K562 (cell line): ENCODE results near the gene LYPD6B. TPM values are rescaled to one million over a fixed set of nuclear protein-coding genes. Genes with fewer than 3 reads are reported as not detected.

Experiments
- ATAC-seq: fragments of 200-7000 bp; cut with Tn5 transposase; 3 replicates; pipeline ENCODE4 v1.9.1; 2020; ENCODE audit warnings: moderate library complexity
- BruUV-seq: library from RNA; stranded (reverse); fragments of 400-500 nt; replicated peaks from 2 replicates; lab custom pipeline; 2021; lab: Mats Ljungman, UMichigan
- CTCF ChIA-PET: fragments of 300-600 bp; formaldehyde crosslinking; extraction: SDS; loops from one replicate; lab custom pipeline; 2021; ENCODE audit warnings: low intra/inter-chr PET ratio; lab: Yijun Ruan, JAX
- POLR2A ChIA-PET: fragments of 300-600, 350-650 bp; sonication (Branson Sonifier 250); formaldehyde crosslinking; extraction: SDS; loops from one replicate; lab custom pipeline; 2021; ENCODE audit warnings: antibody characterized with exemption, inconsistent platforms; lab: Yijun Ruan, JAX
- DNase-seq, 4 experiments: peaks; one replicate each; pipeline versions ENCODE4 v3.0.0 to v3.0.0-alpha.2; 2011 to 2018; ENCODE audit warnings: low spot score in 3 of 4, mixed read lengths in 3 of 4; ENCODE audit errors: extremely low read depth in 1 of 4
- FAIRE-seq: peaks from 2 replicates; lab custom pipeline; 2011; peaks lifted over from hg19 to GRCh38; lab: Jason Lieb, UNC
- H2AFZ ChIP-seq: 2 replicates; pipeline ENCODE4 v1.6.0; 2011; ENCODE audit warnings: low read depth, low read length, control low read depth, inconsistent platforms
- H3K27ac ChIP-seq: fragments of 200-600 bp; 3 replicates; pipeline ENCODE4 v1.8.0; 2011; ENCODE audit warnings: low read depth, mild to moderate bottlenecking, control low read depth, inconsistent platforms, low read length, moderate library complexity, mixed read lengths; ENCODE audit errors: extremely low read depth
- H3K27me3 ChIP-seq, 2 experiments: fragments of 300-600 bp in 1 of 2; 2 replicates in 1 of 2; 3 replicates in 1 of 2; pipeline versions ENCODE4 v1.6.0 to v1.8.0; 2011; ENCODE audit warnings: inconsistent platforms in 2 of 2, low read length in 2 of 2, mild to moderate bottlenecking in 1 of 2, mixed read lengths in 1 of 2, moderate library complexity in 1 of 2; ENCODE audit not compliant: control insufficient read depth in 2 of 2, insufficient read depth in 2 of 2
- H3K36me3 ChIP-seq: fragments of 300-600 bp; 3 replicates; pipeline ENCODE4 v1.8.0; 2011; ENCODE audit warnings: mild to moderate bottlenecking, low read length, inconsistent platforms; ENCODE audit not compliant: control insufficient read depth, insufficient read depth
- H3K4me1 ChIP-seq, 2 experiments: fragments of 200-600 bp in 1 of 2; replicated peaks in 1 of 2; 2 replicates in 1 of 2; 3 replicates in 1 of 2; pipeline versions ENCODE4 v1.5.1 to v1.8.0; 2011; ENCODE audit warnings: inconsistent platforms in 2 of 2, low read length in 2 of 2, mild to moderate bottlenecking in 1 of 2, mixed read lengths in 1 of 2, moderate library complexity in 1 of 2; ENCODE audit not compliant: control insufficient read depth in 2 of 2, insufficient read depth in 2 of 2
- H3K4me2 ChIP-seq: 2 replicates; pipeline ENCODE4 v1.6.1; 2011; ENCODE audit warnings: low read length, control low read depth, inconsistent platforms, mixed read lengths; ENCODE audit not compliant: insufficient read depth
- H3K4me3 ChIP-seq: fragments of 200-600 bp; sonication (generic), shearing (Covaris generic); 2 replicates; pipeline ENCODE4 v1.5.1; 2016; ENCODE audit warnings: control low read depth, inconsistent platforms
- H3K79me2 ChIP-seq: fragments of 200-600 bp; 3 replicates; pipeline ENCODE4 v1.8.0; 2011; ENCODE audit warnings: low read length, inconsistent platforms; ENCODE audit not compliant: control insufficient read depth, insufficient read depth
- H3K9ac ChIP-seq, 2 experiments: 2 replicates each; pipeline versions ENCODE4 v1.6.0 to v1.6.1; 2011; ENCODE audit warnings: low read depth in 2 of 2, low read length in 2 of 2, control low read depth in 1 of 2, inconsistent platforms in 1 of 2, mild to moderate bottlenecking in 1 of 2, mixed read lengths in 1 of 2; ENCODE audit not compliant: insufficient read depth in 1 of 2
- H3K9me1 ChIP-seq: one replicate; pipeline ENCODE4 v1.6.0; 2011; ENCODE audit warnings: inconsistent platforms, mild to moderate bottlenecking, low read length, moderate library complexity; ENCODE audit not compliant: control insufficient read depth, insufficient read depth
- H3K9me3 ChIP-seq: replicated peaks from 2 replicates; pipeline ENCODE4 v1.5.1; 2011; ENCODE audit warnings: low read depth, low read length, inconsistent platforms; ENCODE audit not compliant: control insufficient read depth, insufficient read depth
- H4K20me1 ChIP-seq: replicated peaks from 2 replicates; pipeline ENCODE4 v1.6.1; 2011; ENCODE audit warnings: low read length, inconsistent platforms, mixed read lengths; ENCODE audit not compliant: control insufficient read depth, insufficient read depth
- BRD4 ChIP-seq: fragments of 200-600 bp; sonication (generic); IDR thresholded peaks from 2 replicates; pipeline ENCODE4 v1.6.1; 2017; ENCODE audit warnings: inconsistent platforms
- CBX3 ChIP-seq, 2 experiments: IDR thresholded peaks; 1 replicate in 1 of 2; 2 replicates in 1 of 2; pipeline ENCODE4 v1.6.1; 2012; ENCODE audit warnings: inconsistent platforms in 2 of 2, low read length in 2 of 2, borderline replicate concordance in 1 of 2, control low read depth in 1 of 2
- EP300 ChIP-seq: IDR thresholded peaks from 2 replicates; pipeline ENCODE4 v1.6.1; 2012; ENCODE audit warnings: low read length, improper control_type of control experiment
- HNRNPLL ChIP-seq: fragments of 200-400 bp; formaldehyde crosslinking; IDR thresholded peaks from 2 replicates; pipeline ENCODE4 v1.6.1; 2017; ENCODE audit warnings: low read length, low read depth, mild to moderate bottlenecking; ENCODE audit not compliant: poor library complexity, severe bottlenecking
- HOXB6 ChIP-seq: fragments of 250-450 bp; sonication (Bioruptor Pico); IDR thresholded peaks from 2 replicates; pipeline ENCODE4 v1.5.1; 2022; ENCODE audit warnings: mild to moderate bottlenecking, borderline replicate concordance
- KHSRP ChIP-seq: fragments of 450-650 bp; IDR thresholded peaks from 2 replicates; pipeline ENCODE4 v1.6.1; 2017
- KLF1 ChIP-seq: fragments of 450-650 bp; IDR thresholded peaks from 2 replicates; pipeline ENCODE4 v1.6.1; 2016; ENCODE audit warnings: missing genetic modification characterization, missing compliant biosample characterization
- POLR3A ChIP-seq: IDR thresholded peaks from 2 replicates; pipeline ENCODE4 v1.6.1; 2011; ENCODE audit warnings: borderline replicate concordance, mild to moderate bottlenecking, moderate library complexity; ENCODE audit not compliant: insufficient read length, insufficient read depth; ENCODE audit errors: extremely low read depth
- ZNF431 ChIP-seq: sonication (generic); formaldehyde crosslinking; IDR thresholded peaks from 2 replicates; pipeline ENCODE4 v1.8.0; 2022; ENCODE audit warnings: mild to moderate bottlenecking, missing genetic modification reagents
- ZNF551 ChIP-seq: fragments of 250-450 bp; sonication (Bioruptor Pico); IDR thresholded peaks from 2 replicates; pipeline ENCODE4 v1.5.0; 2021; ENCODE audit warnings: mild to moderate bottlenecking, moderate library complexity
- in situ Hi-C: fragments of 300-500 bp; cut with MboI; formaldehyde crosslinking; loops from 4 replicates; pipeline ENCODE4 v1.15.0; 2018; ENCODE audit warnings: inconsistent platforms, mixed read lengths
- intact Hi-C: fragments of 100-400 bp; cut with micrococcal nuclease; formaldehyde crosslinking; loops from 2 replicates; pipeline ENCODE4 v1.14.2; 2022
- polyA plus RNA-seq, 8 experiments: library from polyadenylated mRNA; depleted of rRNA in 4 of 8; stranded (reverse) in 5 of 8; unstranded in 3 of 8; fragments of >200 nt; fragmentation: Nextera tagmentation in 2 of 8; fragmentation: Illumina TruSeq in 1 of 8; extraction: Ambion mirVana in 2 of 8; extraction: Trizol in 1 of 8; gene quantifications; 2 replicates each; pipeline versions ENCODE4 v1.2.1 to v1.2.3, GENCODE V29; 2011 to 2014; ENCODE audit warnings: inconsistent platforms in 1 of 8, missing spikeins in 1 of 8
- total RNA-seq, 7 experiments: library from RNA; depleted of rRNA in 6 of 7; stranded (reverse); fragments of >200 nt in 6 of 7; fragmentation: Illumina TruSeq in 2 of 7; extraction: Trizol in 2 of 7; gene quantifications; 2 replicates each; pipeline versions ENCODE4 v1.2.1 to v1.2.3, GENCODE V29; 2011 to 2021; ENCODE audit warnings: low replicate concordance in 1 of 7
- TF ChIP-seq, protein P1 (sequence below), 2 experiments: fragments of 450-650 bp in 1 of 2; sonication (generic) in 1 of 2; formaldehyde crosslinking in 1 of 2; IDR thresholded peaks in 1 of 2; conservative IDR thresholded peaks in 1 of 2; 2 replicates each; pipeline versions ENCODE4 v1.6.1 to v1.8.1; 2016 to 2023; ENCODE audit warnings: mild to moderate bottlenecking in 2 of 2, moderate library complexity in 2 of 2, inconsistent platforms in 1 of 2, missing genetic modification reagents in 1 of 2

LYPD6B gene
- total and polyA plus RNA-seq, 9 of the 15 experiments (the other 6 are each of a cell fraction or from before 2014, with no cell fraction given) = not detected

DNA sequence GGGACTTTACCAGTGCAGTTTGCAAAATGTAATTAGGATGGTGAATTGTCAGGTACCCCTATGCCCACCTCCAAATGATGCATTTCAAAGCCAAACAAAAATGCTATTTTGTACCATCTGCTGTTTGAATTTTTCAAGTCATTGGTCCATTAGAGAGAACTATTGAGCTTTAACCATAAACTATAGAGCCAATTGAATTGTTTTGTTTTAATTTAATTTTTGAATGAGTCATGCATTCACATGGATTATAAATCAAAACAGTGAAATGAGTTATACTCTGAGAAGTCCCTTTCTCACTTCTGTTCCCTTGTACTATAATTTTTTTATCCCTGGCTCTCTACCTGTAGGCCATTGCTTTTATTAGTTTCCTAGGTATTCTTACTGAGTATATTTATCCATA, 151.3 kb downstream of the LYPD6B start:
- Histone ChIP-seq H2AFZ (no peak overlapping the region), H3K9me3 (no peaks in the 10 kb centered on the region)
- TF ChIP-seq HOXB6 (CRISPR knock-in tag) (no peak), BRD4 (no peak), ZNF551 (CRISPR knock-in tag) (no peak), ZNF431 (CRISPR knock-in tag) (no peak), KHSRP (no peak), KLF1 (tag) (no peak), CBX3 (IDR thresholded peaks at IDR 0.05; ENCODE audit: borderline replicate concordance in 1 of 2, low read length in 2 of 2) (no peak), POLR3A (no peak), HNRNPLL (no peak), EP300 (no peak)
- TF ChIP-seq, protein P1, sequence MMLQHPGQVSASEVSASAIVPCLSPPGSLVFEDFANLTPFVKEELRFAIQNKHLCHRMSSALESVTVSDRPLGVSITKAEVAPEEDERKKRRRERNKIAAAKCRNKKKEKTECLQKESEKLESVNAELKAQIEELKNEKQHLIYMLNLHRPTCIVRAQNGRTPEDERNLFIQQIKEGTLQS (IDR thresholded peaks at IDR 0.05) = no peak
- TF ChIP-seq, protein P1 (CRISPR knock-in tag; conservative IDR thresholded peaks at IDR 0.05) = no peak
- TF ChIP-seq, all 486 proteins: peak for 0
- BruUV-seq = no TSS peak
- no peak for FAIRE-seq
- Histone ChIP-seq H3K4me3 (no peak overlapping the region), H3K79me2 (no peaks in the 10 kb centered on the region), H3K9ac (no peak overlapping the region), H3K27ac (no peak overlapping the region), H3K27me3 (no peaks in the 10 kb centered on the region), H3K4me2 (no peak overlapping the region), H3K4me1 (no peaks in the 10 kb centered on the region), H4K20me1 (no peaks in the 10 kb centered on the region), H3K9me1 (no peaks in the 10 kb centered on the region), H3K36me3 (no peaks in the 10 kb centered on the region)
- ChIA-PET POLR2A (interaction anchor here (0.7 kb wide), 1 partner anchor 31 kb away, joined by 5 read pairs; no protein-coding TSS in a partner anchor), CTCF (no interaction called here)
- no peak for ATAC-seq
- no peak for DNase-seq
- in situ Hi-C loops (no loop called here), intact Hi-C loops (no loop called here)
